ENCODE results near the gene NMT1.
A peak's percentile ranks its signal among the peaks of the same experiment; 100 is the strongest.

Gene NMT1

DNA sequence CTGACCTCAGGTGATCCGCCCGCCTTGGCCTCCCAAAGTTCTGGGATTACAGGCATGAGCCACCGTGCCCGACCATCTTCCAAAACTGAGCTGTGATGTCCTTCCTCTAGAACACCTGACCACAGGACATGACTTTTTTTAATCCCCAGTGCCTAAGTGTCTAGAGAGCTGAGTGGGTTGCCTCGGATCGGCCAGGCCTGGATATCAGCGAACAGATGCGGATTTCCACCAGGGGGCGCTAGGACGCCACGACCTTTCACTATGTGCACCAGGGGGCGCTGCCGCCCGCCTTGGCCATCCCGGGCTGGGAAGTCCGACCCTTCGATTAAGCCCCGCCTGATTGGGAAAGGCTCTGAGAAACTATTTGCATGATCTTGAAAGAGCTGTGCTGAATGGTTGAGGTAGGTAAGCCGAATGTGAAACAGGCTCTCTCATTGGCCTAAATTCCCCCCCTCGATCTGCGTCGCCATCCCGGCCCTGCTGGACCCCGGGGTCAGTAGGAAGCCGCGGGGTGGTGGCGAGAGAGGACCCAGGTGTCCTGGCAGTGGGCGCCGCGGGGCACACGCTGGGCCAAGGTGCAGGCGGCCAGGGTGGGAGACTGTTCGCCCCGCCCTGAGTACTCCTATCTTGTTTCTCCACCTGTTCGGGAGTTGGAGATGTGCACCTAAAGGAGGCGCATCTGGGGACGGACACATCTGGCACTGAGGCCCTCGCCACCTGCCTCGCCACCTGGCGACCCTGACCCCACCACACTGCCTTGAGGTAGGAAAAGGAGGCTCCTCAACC, 74.3 kb downstream of the NMT1 start, which contains the start of gene ACBD4:
Gene ACBD4 (plus strand): TSS at position 496 of the 786 bp plus-strand sequence. CDS start 458 bp downstream, outside the sequence.
- H3K4me3 ChIP-seq (replicated peaks; ENCODE audit: low read depth, low read length), result peak within 1 kb of the TSS; percentile 68
- TF ChIP-seq, protein P1, sequence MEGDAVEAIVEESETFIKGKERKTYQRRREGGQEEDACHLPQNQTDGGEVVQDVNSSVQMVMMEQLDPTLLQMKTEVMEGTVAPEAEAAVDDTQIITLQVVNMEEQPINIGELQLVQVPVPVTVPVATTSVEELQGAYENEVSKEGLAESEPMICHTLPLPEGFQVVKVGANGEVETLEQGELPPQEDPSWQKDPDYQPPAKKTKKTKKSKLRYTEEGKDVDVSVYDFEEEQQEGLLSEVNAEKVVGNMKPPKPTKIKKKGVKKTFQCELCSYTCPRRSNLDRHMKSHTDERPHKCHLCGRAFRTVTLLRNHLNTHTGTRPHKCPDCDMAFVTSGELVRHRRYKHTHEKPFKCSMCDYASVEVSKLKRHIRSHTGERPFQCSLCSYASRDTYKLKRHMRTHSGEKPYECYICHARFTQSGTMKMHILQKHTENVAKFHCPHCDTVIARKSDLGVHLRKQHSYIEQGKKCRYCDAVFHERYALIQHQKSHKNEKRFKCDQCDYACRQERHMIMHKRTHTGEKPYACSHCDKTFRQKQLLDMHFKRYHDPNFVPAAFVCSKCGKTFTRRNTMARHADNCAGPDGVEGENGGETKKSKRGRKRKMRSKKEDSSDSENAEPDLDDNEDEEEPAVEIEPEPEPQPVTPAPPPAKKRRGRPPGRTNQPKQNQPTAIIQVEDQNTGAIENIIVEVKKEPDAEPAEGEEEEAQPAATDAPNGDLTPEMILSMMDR (IDR thresholded peaks at IDR 0.05; ENCODE audit: low read length, missing control alignments), result no peak
- DNase-seq (ENCODE audit: low read depth), result peak; percentile 99

DNA sequence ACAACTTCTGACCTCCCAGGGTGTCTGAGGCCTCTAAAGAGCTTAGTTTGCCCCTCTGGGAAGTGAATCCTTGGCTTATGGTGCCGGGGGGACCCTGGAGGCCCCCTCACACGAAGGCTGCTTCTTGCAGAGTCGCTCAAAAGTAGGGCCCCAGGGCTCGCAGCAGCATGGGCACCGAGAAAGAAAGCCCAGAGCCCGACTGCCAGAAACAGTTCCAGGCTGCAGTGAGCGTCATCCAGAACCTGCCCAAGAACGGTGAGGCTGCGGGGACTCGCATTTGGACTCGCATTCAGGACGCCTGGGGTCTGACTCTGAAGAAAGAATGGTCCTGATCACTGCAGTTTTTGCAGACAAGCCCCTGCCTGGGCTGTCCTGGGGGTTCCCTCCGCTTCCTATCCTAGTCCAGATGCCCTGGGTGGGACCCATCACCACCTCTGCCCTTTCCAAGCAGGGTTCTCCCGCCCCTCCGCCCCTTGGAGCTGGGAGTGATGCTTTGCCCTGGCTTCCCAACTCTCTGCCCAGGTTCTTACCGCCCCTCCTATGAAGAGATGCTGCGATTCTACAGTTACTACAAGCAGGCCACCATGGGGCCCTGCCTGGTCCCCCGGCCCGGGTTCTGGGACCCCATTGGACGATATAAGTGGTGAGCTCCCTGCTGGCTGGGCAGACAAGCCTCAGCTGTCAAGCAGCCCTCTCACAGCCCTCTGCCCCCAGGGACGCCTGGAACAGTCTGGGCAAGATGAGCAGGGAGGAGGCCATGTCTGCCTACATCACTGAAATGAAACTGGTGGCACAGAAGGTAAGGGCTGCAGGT, 75.1 kb downstream of the NMT1 start:
- H3K4me3 ChIP-seq (replicated peaks; ENCODE audit: low read depth, low read length), result peak overlapping the region; percentile 68
- TF ChIP-seq, protein P1 (IDR thresholded peaks at IDR 0.05; ENCODE audit: low read length, missing control alignments), result no peak
- DNase-seq (ENCODE audit: low read depth), result no peak

DNA sequence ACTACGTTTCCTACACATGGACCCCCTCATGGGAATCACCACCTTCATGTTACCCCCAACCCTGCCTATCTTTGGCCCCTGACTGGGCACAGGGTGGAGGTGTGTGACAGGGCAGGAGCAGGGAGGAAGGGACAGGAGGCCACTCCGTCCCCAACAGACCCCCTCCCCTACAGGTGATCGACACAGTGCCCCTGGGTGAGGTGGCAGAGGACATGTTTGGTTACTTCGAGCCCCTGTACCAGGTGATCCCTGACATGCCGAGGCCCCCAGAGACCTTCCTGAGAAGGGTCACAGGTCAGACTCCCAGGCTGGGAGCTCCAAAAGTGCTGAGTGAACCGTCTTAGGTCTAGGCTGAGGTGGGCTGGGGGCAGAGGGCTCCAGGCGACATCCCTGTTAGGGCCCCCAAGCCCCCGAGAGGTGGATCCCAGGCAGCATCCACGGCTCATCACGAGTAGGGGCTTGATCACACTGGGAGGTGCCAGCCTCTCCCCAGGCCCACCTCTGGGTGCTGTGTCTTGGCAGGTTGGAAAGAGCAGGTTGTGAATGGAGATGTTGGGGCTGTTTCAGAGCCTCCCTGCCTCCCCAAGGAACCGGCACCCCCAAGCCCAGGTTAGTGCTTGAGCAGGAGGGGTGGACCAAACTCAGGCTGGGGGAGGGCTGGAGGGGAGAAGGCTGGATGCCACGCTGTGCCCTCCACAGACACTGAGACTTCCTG, 75.9 kb downstream of the NMT1 start:
- no peak for DNase-seq (ENCODE audit: low read depth)
- no peak overlapping the region for H3K4me3 ChIP-seq (replicated peaks; ENCODE audit: low read depth, low read length)
- TF ChIP-seq, protein P1 (IDR thresholded peaks at IDR 0.05; ENCODE audit: low read length, missing control alignments), result no peak

DNA sequence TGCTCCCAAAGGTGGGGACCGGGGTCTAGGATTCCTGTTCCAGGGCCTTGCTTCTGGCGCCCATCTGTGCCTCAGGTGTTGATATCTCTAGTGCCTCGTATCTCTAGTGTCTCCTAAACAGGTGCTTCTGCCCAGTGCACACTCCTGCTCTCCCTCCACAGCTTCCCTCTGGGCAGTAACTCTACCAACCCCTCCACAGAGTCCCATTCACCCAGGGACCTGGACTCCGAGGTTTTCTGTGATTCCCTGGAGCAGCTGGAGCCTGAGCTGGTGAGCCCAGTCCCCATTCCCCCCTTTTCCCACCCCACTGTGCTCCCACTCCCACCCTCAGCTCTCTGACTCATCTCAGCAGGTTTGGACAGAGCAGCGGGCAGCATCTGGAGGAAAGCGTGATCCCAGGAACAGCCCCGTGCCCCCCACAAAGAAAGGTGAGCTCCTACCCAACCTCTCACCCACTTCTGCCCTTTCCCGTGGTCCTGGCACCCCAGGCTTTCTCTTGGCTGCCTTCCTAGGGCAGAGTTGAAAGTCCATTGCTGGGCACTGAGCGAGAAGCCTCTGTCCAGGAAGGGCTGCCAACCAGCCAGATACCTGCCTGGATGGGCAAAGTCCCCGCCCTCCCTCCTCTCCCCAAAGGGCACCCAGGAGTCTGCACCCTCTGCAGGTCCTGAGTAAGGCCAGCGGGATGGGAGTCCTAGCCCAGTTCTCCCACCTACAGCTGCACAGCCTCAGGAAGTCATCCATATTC, 76.6 kb downstream of the NMT1 start:
- DNase-seq (ENCODE audit: low read depth), result no peak
- TF ChIP-seq, protein P1 (IDR thresholded peaks at IDR 0.05; ENCODE audit: low read length, missing control alignments), result no peak
- no peak overlapping the region for H3K4me3 ChIP-seq (replicated peaks; ENCODE audit: low read depth, low read length)

- TF ChIP-seq, protein P1 (IDR thresholded peaks at IDR 0.05; ENCODE audit: low read length, missing control alignments), result no peak
- DNase-seq (ENCODE audit: low read depth), result no peak
- H3K4me3 ChIP-seq (replicated peaks; ENCODE audit: low read depth, low read length), result no peak overlapping the region
Observed at GRCh38 chr17:45138911-45139532, 77.9 kb downstream of the NMT1 start.

GRCh38 chr17:45139533-45139920, 78.4 kb downstream of the NMT1 start:
- no peak for DNase-seq (ENCODE audit: low read depth)
- H3K4me3 ChIP-seq (replicated peaks; ENCODE audit: low read depth, low read length), result no peak overlapping the region
- TF ChIP-seq, protein P1 (IDR thresholded peaks at IDR 0.05; ENCODE audit: low read length, missing control alignments), result no peak

Measured in fibroblast of pulmonary artery (primary cell).